GM12878 (cell line): Measurements from ENCODE around the gene RFC3. TPM values are rescaled to one million over a fixed set of nuclear protein-coding genes. Genes with fewer than 3 reads are reported as not detected.

Source experiments
- ATAC-seq: fragments of 200-7000 bp; cut with Tn5 transposase; 3 replicates; pipeline ENCODE4 v1.9.1; 2020; ENCODE audit warnings: mild to moderate bottlenecking, moderate library complexity
- BruUV-seq: library from RNA; stranded (reverse); fragments of 400-500 nt; replicated peaks from 2 replicates; lab custom pipeline; 2021; lab: Mats Ljungman, UMichigan
- CTCF ChIA-PET: fragments of 300-600 bp; sonication (Branson Sonifier 250); formaldehyde crosslinking; extraction: SDS; loops from one replicate; lab custom pipeline; 2021; ENCODE audit warnings: inconsistent platforms; lab: Yijun Ruan, JAX
- POLR2A ChIA-PET: fragments of 350-600 bp; formaldehyde crosslinking; extraction: SDS; loops from one replicate; lab custom pipeline; 2021; ENCODE audit warnings: inconsistent platforms; lab: Charles Lee
- RAD21 ChIA-PET: fragments of 300-600 bp; sonication (Branson Sonifier 250); formaldehyde crosslinking; loops from one replicate; lab custom pipeline; 2023; ENCODE audit warnings: antibody characterized with exemption; ENCODE audit not compliant: unreplicated experiment; lab: Charles Lee
- SMC1A ChIA-PET: fragments of 300-600 bp; sonication (Branson Sonifier 250); formaldehyde crosslinking; loops from one replicate; lab custom pipeline; 2023; ENCODE audit not compliant: unreplicated experiment, uncharacterized antibody; lab: Charles Lee
- DNase-seq: peaks from one replicate; pipeline ENCODE4 v3.0.0-alpha.2; 2011; ENCODE audit warnings: low read depth, low spot score
- FAIRE-seq: peaks from 3 replicates; lab custom pipeline; 2011; peaks lifted over from hg19 to GRCh38; lab: Jason Lieb, UNC
- H2AFZ ChIP-seq: 2 replicates; pipeline ENCODE4 v1.6.0; 2011; ENCODE audit warnings: low read depth, low read length, control low read depth; ENCODE audit not compliant: control insufficient read depth
- H3K27ac ChIP-seq: 2 replicates; pipeline ENCODE4 v1.5.1; 2011; ENCODE audit warnings: control low read depth; ENCODE audit not compliant: control insufficient read depth, insufficient read depth
- H3K27me3 ChIP-seq, 2 experiments: replicated peaks in 1 of 2; 2 replicates each; pipeline versions ENCODE4 v1.6.0 to v1.6.1; 2011; ENCODE audit warnings: low read length in 1 of 2; ENCODE audit not compliant: control insufficient read depth in 2 of 2, insufficient read depth in 2 of 2
- H3K36me3 ChIP-seq, 2 experiments: 2 replicates each; pipeline ENCODE4 v1.5.1; 2011; ENCODE audit warnings: low read length in 1 of 2; ENCODE audit not compliant: control insufficient read depth in 2 of 2, insufficient read depth in 2 of 2
- H3K4me1 ChIP-seq: 2 replicates; pipeline ENCODE4 v1.6.1; 2011; ENCODE audit warnings: mild to moderate bottlenecking, low read length, moderate library complexity, mixed read lengths; ENCODE audit not compliant: control insufficient read depth, insufficient read depth
- H3K4me2 ChIP-seq: 2 replicates; pipeline ENCODE4 v1.6.0; 2011; ENCODE audit warnings: control low read depth; ENCODE audit not compliant: control insufficient read depth, insufficient read depth
- H3K4me3 ChIP-seq: fragments of 200-600 bp; sonication (generic); 2 replicates; pipeline ENCODE4 v1.5.1; 2016
- H3K79me2 ChIP-seq: 2 replicates; pipeline ENCODE4 v1.6.0; 2011; ENCODE audit warnings: low read length; ENCODE audit not compliant: control insufficient read depth, insufficient read depth
- H3K9ac ChIP-seq: 2 replicates; pipeline ENCODE4 v1.8.0; 2011; ENCODE audit warnings: low read length, control low read depth, mixed read lengths; ENCODE audit not compliant: control insufficient read depth, insufficient read depth
- H3K9me3 ChIP-seq: replicated peaks from 3 replicates; pipeline ENCODE4 v1.5.1; 2011; ENCODE audit warnings: mild to moderate bottlenecking, low read length; ENCODE audit not compliant: control insufficient read depth, insufficient read depth
- H4K20me1 ChIP-seq: 2 replicates; pipeline ENCODE4 v1.6.0; 2011; ENCODE audit not compliant: control insufficient read depth, insufficient read depth
- CBX3 ChIP-seq: fragments of 200-600 bp; sonication (generic); IDR thresholded peaks from 2 replicates; pipeline ENCODE4 v1.6.1; 2016; ENCODE audit warnings: low read depth, borderline replicate concordance
- E4F1 ChIP-seq: fragments of 450-650 bp; IDR thresholded peaks from 2 replicates; pipeline ENCODE4 v1.6.1; 2018; ENCODE audit warnings: borderline replicate concordance, mild to moderate bottlenecking; ENCODE audit not compliant: partially characterized antibody
- HDGF ChIP-seq: fragments of 450-650 bp; IDR thresholded peaks from 2 replicates; pipeline ENCODE4 v1.6.1; 2016; ENCODE audit warnings: antibody characterized with exemption
- HSF1 ChIP-seq: fragments of 150-350 bp; IDR thresholded peaks from 2 replicates; pipeline ENCODE4 v1.6.1; 2014; ENCODE audit warnings: mild to moderate bottlenecking, low read depth, low read length
- MYC ChIP-seq: IDR thresholded peaks from 2 replicates; pipeline ENCODE4 v1.6.1; 2011; ENCODE audit warnings: mild to moderate bottlenecking, low read length, moderate library complexity, inconsistent platforms; ENCODE audit not compliant: insufficient read depth, insufficient replicate concordance, insufficient read length, severe bottlenecking
- PKNOX1 ChIP-seq: fragments of 450-650 bp; IDR thresholded peaks from 2 replicates; pipeline ENCODE4 v1.6.1; 2016; ENCODE audit warnings: mild to moderate bottlenecking
- RUNX3 ChIP-seq: IDR thresholded peaks from 2 replicates; pipeline ENCODE4 v1.6.1; 2012; ENCODE audit warnings: low read length, inconsistent platforms
- ZBTB33 ChIP-seq: fragments of 450-650 bp; IDR thresholded peaks from 2 replicates; pipeline ENCODE4 v1.6.1; 2017; ENCODE audit warnings: mild to moderate bottlenecking
- ZNF592 ChIP-seq: fragments of 450-650 bp; IDR thresholded peaks from 2 replicates; pipeline ENCODE4 v1.6.1; 2017; ENCODE audit warnings: mild to moderate bottlenecking, moderate library complexity
- WGBS: methylation state at CpG from one replicate; pipeline ENCODE4 v1.1.6; 2016; ENCODE audit warnings: low lambda C conversion rate; ENCODE audit not compliant: insufficient replicate concordance, insufficient coverage; ENCODE audit errors: missing lambda C conversion rate; 5-methylcytosine and 5-hydroxymethylcytosine counted together
- in situ Hi-C: fragments of 300-500 bp; cut with MboI; formaldehyde crosslinking; loops from 9 replicates; pipeline ENCODE4 v1.14.3; 2018; ENCODE audit warnings: mixed read lengths
- intact Hi-C: fragments of 100-400 bp; cut with micrococcal nuclease; formaldehyde crosslinking; loops from one replicate; pipeline ENCODE4 v1.14.2; 2022; ENCODE audit not compliant: unreplicated experiment
- polyA plus RNA-seq, 11 experiments: library from polyadenylated mRNA; depleted of rRNA in 4 of 11; unstranded in 6 of 11; stranded (reverse) in 5 of 11; fragments of >200 nt; fragmentation: Nextera tagmentation in 4 of 11; fragmentation: Illumina TruSeq in 1 of 11; extraction: Ambion mirVana in 4 of 11; extraction: Trizol in 1 of 11; gene quantifications; 1 replicate in 1 of 11; 2 replicates in 10 of 11; pipeline versions ENCODE4 v1.2.1 to v1.2.3, GENCODE V29; 2011 to 2016; ENCODE audit warnings: inconsistent platforms in 2 of 11, missing spikeins in 2 of 11, low read depth in 1 of 11
- total RNA-seq, 4 experiments: library from RNA; depleted of rRNA in 3 of 4; stranded (reverse); fragments of >200 nt in 3 of 4; fragmentation: Illumina TruSeq in 1 of 4; extraction: Trizol in 1 of 4; gene quantifications; 2 replicates each; pipeline versions ENCODE4 v1.2.1 to v1.2.3, GENCODE V29; 2013 to 2021

RFC3 gene
- total and polyA plus RNA-seq, 10 of the 15 experiments (the other 5 are each of a cell fraction or from before 2014, with no cell fraction given), result 57.6 to 98.9 (median 81.3) TPM

GRCh38 chr13:33867472-33867871 lies 49.5 kb downstream of the RFC3 start (continued):
- TF ChIP-seq HSF1, result no peak
- TF ChIP-seq, all 136 proteins: peak for 0

GRCh38 chr13:33868343-33868994 lies 50.5 kb downstream of the RFC3 start:
- no TSS peak for BruUV-seq
- SMC1A ChIA-PET, result interaction anchor here (2.3 kb wide), 1 partner anchor 9 kb away, joined by 10 read pairs; no protein-coding TSS in a partner anchor
- H3K9me3 ChIP-seq, result no peaks in the 10 kb centered on the region; the same call in 2 of the 3 replicates
- no peaks in the 10 kb centered on the region for H3K79me2 ChIP-seq
- no peak overlapping the region for H3K27ac ChIP-seq
- FAIRE-seq (no peak), ATAC-seq (no peak), DNase-seq (no peak)
- POLR2A ChIA-PET, result interaction anchor here (0.7 kb wide), 1 partner anchor 67 kb away, joined by 3 read pairs; no protein-coding TSS in a partner anchor
- CTCF ChIA-PET, result interaction anchor here (0.9 to 1.4 kb wide), 3 partner anchors 12 to 33 kb away, joined by 3 read pairs; no protein-coding TSS in a partner anchor
- intact Hi-C loops, result no loop called here
- H3K4me2 ChIP-seq, result no peak overlapping the region
- RAD21 ChIA-PET, result no interaction called here
- in situ Hi-C loops, result no loop called here
- H3K4me3 ChIP-seq, result no peak overlapping the region
- H3K27me3 ChIP-seq, result no peaks in the 10 kb centered on the region
- 0 out of 4 replicates have a peak, but pooled peaks cover 0 to 2% of the 10 kb centered on the region in 2 experiments for H3K36me3 ChIP-seq
- no peaks in the 10 kb centered on the region for H3K4me1 ChIP-seq
- H3K9ac ChIP-seq, result no peak overlapping the region
- no peaks in the 10 kb centered on the region for H4K20me1 ChIP-seq
- WGBS, result 96% methylated on average over 3 of the region's 3 CpGs
- no peak overlapping the region for H2AFZ ChIP-seq
- TF ChIP-seq ZBTB33 (no peak), PKNOX1 (no peak), ZNF592 (no peak), MYC (no peak), E4F1 (no peak), CBX3 (no peak), HDGF (no peak), RUNX3 (no peak)
